Suppressor macrophage treated with lipopolysaccharide for 4 hours (primary cell): Measurements from ENCODE around the gene SNCAIP.

Source experiments
- DNase-seq: peaks from one replicate; pipeline ENCODE4 v3.0.0-alpha.2; 2020

Gene SNCAIP

DNA sequence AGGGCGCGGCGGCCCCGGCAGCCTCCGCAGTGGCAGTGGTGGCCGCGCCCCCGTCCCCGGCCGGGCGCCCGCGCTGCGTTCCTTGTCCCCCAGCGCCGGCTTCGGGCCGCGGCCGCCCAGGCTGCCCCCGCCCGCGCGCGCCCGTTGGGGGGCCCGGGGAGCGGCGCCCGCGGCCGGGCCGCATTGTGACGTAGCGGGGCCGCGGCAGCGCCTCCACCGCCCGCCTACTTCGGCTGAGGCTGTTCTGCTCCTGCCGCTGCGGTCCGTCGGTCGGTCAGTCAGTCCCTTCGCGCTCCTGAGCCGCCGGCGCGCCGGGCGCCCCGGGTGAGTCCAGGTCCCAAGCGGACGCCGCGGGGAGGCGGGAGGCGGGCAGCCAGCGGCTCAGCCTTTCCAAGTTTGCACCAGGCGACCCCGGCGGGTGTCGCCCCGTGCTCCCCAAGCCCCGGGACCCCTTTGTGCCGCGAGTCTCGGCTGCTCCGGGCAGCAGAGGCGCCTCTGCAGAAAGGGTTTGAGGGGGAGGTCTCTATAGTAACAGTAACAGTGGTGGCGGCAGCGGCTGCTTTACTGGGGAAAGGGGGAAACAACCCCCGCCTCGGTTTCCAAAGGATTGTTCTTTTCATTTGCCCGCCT is at the start of gene SNCAIP:
Gene SNCAIP (plus strand): TSS at position 277 of the 630 bp plus-strand sequence. CDS start 78,898 bp downstream, outside the sequence.
- peak; percentile 2 for DNase-seq

DNA sequence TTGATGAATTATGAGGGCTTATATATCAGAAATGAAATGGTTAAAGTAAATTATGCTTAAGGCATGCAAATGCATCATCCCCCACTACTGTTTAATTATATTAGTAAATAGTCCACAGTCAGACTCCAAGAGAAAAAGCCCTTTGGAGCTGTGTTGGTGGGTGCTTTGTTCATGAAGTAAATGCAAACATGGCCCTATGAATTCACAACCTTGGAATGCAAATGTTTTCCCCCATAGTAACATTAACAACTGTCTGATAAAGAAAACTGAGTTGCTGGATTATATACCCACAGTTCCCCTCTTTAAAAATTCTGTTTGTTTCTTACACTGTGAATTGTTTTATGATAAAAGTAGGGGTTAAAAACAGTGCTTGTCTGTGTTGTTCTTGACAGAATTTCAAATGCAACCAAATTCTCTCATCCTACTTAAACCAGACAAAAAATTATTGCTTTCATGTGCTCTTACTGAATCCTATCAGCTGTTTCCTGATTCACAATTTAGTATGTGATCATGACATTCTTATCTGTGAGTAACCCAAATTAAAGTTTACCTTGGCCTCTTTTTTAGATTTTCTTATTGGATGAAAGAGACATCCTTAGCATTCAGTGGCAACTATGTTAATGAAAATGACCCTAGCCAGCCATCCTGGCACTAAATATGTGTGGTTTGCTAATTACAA is 48.5 kb upstream of the SNCAIP start:
- no peak for DNase-seq

DNA sequence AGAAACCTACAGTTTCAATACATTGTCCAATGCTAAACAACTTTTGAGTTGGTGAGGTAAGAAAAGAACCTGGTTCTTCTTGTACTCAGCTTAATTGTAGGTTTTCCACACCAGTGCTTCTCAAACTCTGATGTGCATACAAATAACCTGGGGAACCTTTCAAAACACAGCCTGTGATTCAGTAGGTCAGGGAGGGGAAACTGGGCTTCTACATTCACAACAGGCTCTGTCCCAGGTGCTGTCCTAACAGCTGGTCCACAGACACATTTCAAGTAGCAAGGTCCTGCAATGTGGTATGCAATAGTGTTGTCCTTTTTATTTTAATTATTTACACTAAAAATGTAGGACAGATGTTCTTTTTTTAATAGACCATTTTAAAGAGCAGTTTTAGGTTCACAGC is 47.4 kb upstream of the SNCAIP start:
- no peak for DNase-seq

DNA sequence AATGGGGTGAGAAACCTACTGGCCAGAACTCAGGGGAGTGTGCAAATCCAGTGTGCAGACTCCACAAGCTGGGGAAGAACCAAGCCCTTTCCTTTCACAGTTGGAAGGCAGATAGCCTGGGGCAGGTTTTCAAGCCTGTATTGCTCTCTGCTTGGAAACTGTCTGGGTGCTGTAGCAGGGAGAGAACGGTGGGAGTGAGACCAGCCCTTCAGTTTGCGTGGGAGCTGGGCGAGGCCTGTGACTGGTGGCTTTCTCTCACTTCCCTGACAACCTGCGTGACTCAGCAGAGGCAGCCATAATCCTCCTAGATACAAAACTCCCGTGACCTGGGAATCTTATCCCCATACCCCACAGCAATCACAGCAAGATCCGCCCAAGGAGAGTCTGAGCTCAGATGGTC is 44.9 kb upstream of the SNCAIP start:
- no peak for DNase-seq

DNA sequence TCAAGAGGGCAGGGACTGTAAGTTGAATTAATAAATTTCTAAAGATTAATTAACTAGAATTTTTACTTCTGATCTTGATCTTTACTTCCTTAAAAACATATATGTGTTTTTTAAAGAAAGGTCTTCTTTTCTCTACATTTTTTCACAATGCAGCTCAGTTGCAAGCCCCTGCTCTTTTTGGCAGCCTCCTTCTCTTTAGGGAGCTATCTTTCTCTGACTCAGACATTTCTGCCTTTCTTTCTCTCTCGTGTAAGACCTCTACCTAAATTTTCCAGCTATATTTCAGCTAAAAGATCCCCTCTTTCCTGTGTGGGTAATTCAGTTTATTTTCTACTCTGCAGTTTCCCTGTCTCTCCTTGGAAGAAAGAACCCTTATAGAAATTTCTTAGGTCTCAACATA is 38.3 kb upstream of the SNCAIP start:
- no peak for DNase-seq

DNA sequence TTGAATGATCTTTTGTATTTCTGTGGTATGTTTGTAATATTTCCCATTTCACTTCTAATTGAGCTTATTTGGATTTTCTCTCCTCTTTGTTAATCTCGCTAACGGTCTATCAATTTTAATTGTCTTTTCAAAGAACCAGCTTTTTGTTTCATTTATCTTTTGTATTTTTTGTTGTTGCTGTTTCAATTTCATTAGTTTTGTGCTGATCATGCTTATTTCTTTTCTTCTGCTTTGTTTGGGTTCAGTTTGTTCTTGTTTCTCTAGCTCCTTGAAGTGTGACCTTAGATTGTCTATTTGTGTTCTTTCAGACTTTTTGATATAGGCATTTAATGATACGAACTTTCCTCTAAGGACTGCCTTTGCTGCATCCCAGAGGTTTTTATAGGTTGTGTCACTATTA is 28.4 kb upstream of the SNCAIP start:
- DNase-seq, result no peak

DNA sequence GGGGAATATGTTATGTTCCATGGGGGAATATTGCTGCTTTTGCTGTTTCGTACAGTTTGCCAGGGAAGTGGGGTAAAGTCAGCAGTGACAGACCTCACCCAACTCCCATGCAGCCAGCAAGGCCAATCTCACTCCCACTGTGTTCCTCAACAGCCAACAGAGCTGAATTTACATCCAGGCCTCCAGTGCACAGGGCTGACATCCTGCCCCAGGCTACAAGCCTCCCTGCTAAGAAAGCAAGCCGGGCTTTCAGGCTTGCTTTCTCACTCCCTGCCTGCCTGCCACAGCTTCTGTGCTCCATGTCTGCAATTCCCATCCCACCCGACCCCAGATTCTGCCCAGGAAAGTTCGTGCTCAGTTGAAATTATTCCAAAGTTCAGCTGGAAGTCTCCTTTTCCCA is 25.5 kb upstream of the SNCAIP start:
- no peak for DNase-seq

DNA sequence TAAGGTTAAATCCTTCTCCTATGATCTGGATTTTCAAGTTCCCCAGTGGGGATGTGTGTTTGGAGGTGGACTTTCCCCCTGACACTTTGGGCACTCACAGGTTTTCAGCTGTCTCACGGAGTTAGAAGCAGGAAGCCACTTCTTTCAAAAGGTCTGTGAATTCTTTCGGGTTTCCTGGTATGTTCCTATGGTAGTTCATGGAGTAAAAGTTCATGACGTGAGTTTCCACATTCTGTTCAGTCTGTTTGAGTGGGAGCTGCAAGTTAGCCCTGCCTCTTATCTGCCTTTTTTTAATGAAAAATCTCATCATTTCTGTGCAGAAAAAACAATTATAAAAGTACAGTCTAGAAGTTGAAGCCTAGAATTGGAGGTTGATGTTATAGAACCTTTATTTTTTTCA is 24.9 kb upstream of the SNCAIP start:
- DNase-seq, result no peak

DNA sequence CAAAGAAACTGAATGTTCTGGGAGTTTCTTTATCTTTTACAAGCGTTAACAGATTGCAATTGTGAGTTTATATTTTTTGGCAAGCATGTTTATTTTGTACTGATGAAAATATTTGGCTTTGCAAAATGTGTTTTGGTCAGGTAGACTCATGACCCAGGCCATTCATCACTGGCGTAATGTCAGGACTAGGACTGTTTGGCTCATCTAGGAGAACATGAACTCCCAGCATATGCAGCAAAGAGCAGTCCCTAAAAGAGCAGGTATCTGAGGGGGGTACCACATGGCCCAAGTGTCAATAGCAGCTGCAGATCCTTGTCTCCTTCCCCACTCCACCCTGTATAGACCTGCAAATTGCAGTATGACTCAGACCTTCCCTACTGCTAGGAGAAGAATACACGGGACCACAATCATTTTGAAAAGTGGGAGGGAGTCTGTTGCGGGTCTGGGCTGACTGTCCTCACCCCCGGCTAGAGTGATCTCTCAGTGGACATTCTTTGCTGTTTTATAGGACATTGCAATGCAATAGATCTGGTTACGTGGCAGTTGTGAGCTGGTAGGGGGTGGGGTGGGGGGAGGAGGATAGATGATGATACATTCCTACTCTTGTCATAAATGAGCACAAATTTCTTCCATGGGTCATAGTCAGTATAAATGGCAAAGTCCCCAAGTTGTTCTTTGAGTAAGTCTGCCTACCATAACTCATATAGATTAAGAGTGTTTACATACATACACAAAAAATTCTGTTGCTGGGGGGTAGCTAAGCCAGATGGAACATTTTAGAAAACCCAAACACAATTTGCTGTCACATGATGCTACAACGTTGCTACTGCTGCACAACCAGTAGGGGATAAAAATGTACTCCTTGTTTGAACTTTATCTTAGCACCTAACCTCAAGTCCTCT is 20.8 kb upstream of the SNCAIP start:
- DNase-seq, result no peak

DNA sequence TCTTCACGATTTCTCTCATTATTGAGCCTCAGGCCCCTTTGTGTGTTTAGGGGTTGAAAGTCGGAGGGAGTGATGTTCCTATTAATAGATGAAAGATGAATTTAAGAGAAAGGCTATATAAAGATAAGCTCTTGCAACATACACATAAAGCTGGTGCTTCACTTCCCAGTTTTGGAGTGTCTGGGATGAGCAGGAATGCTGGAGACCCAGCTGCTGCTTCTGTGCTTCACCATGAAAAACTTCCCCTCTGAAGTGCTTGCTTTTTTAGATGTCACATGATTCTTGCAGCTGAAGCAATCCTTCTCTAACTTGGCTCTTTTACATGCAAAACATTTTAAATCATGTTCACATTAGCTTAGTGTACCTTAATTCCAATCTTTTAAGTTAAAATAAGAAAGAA is 19.7 kb upstream of the SNCAIP start:
- no peak for DNase-seq

DNA sequence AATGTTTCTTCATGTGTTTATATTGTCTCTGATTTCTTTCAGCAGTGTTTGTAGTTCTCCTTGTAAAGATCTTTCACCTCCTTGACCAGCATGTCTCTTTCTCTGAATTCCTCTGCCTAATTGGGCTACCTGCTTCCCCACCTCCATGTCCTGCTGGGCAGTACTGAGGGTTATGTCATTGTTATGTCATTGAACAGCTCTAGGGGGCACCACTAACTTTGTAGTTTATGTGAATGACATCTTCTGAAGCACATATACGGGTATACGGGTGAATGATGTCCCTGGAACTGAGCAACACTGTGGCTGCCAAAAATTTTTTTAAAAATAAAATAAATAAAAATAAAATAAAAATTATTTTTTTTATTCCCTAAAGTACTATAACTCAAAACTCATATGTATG is 16.9 kb upstream of the SNCAIP start:
- no peak for DNase-seq

DNA sequence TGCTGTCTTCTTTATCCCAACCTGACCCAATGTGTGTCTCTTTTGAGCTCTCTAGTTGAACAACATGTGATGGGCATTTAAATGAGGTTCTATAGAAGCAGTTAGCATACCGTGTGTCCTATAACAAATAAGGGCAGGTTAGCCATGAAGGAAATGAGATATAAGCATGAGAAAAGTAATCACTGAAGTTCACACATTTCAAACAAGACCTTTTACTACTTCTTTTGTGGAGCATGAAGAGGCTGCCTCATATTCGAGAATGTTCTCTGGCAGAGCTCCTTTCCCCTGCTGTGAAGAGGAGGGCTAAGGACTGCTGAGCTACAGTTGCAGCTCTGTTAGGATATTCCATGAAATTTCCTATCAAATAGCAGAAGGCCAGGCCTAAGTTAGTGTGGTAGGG is 15.2 kb upstream of the SNCAIP start:
- no peak for DNase-seq

DNA sequence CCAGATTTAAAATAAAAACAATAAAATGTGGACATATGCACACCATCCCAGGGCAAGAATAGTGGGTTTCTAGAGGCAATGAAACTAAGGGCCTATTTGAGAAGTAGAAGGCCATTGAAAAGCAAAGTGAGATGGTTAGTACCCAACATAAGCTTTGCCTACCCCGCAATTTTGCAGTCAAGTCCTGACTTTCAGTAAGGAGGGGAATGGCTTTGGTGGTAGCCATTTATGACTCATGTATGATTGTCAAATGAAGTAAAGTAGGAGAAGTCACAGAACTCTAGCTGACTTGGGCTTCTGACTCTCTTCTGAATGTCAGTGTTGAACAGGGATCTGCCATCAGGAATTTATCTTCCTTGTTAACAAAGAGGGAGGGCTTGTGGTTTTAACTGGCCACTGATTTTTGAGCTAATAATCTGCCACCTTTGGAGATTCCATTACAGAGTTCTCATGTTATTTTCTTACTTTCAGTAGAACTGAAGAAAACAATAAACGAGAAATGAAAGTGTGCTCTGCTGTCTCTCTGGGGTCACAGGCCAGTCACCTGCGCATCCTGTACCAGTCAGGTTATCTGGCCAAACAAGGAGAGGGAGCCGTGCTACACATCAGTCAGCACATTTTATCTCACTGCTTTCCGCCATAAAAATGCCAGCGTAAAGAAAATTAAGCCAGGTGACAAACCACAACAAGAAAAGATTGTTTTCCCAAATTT is 14.3 kb upstream of the SNCAIP start:
- DNase-seq, result no peak

DNA sequence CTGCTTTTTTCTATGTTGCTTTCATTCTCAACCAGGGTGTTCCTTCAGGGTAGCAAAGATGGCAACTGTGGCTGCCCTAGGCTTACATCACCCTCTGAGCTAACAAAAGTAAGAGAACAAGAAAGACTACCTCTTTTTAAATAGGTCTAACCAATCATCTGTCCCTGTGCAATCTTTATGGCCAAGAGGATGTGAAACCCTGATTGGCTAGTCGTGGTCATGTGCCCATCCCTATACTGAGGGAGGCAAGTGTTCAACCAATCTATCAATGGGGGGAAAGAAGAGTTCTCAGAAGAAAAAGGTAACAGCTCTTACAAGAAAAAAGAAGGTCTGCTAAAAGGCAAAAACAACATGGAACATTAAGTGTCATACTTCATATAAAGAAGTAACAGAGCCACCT is 11.7 kb upstream of the SNCAIP start:
- no peak for DNase-seq

DNA sequence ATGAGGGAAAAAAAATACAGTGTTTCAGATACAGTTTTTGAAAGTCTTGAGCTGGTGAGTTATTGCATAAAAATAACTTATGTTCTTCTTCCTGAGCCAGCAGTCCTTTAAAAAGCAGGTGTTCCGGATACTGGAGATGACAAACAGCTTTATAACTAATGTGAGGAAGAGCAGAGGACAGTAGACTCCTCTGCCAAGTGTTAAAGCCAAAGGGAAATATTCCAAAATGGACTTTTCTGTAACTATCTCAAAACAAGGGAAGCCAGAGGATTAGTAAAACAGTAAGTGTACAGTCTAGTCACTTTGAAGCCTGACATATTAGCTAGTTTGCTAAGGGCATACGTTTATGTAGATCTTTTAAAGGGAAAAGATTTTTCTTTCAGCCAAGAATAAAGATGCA is 11.0 kb upstream of the SNCAIP start:
- DNase-seq, result no peak

DNA sequence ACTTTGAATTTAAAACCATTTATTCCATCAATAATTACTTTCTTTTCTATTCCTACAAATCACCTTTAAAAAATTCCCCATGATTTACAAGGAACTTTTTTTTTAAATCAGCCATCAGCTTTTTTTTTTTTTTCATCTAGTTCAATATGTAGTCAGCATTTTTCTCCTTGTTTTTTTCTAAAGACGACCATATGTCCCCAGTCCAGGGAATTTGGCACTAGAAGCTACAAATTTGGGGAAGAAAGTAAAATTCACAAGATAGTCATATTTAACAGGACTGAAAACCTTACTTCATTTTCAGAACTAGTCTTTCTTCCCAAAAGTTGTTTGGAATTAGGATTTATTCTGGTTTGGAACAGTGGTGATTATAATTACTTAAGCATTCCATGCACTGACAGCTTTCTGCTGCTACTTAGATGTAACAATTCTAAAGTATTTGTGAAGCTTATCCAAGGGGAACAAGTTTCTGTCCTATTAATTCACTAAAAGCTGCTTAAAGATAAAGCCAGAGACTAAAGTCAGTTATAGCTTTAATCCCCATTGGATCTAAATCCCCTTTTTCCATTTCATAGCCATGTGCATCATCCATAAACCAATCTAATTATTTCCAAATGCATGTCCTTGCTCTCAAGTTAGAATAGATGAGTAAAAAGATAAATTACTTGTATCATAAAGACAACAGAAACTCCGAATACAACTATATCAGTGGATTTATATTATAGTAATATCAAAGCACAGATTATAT is 7.4 kb upstream of the SNCAIP start:
- no peak for DNase-seq

DNA sequence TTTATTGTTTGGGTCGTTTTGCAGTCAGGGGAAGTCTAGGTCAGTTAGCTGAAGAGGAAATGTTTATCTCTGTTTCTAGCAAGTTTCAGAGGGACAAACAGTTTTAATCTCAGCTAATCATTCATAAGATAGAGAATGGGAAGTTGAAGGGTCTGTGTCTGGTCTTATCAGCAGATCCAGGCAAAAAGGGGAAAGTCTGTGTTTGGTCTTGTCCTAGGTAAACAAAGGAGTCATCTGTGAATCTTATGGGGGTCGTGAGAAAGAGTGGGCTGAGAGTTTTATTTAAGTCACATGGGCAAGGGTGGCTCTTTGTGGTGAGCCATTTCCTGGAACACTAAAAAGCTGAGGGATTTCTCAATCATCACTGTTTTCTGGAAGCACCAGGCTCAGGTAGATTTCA is 5.6 kb upstream of the SNCAIP start:
- no peak for DNase-seq

DNA sequence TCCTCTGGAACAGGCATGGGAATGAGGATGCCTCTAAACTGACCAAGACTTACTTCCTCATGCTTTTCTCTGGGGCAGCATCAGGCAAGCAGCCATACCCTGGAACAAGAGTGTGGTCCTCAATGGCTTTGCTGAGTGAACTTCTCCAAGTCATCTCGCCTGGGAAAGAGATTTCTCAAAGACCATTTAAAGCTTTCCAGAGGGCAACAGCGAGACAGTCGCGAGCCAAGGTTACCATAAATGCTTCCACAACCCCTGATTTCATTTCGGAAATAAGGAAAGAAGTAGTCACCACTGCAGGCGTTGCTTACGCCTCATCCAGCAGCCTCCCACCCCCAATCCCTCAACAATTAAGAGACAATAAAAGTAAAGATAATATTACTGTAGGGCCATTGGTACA is 1.1 kb upstream of the SNCAIP start:
- no peak for DNase-seq

DNA sequence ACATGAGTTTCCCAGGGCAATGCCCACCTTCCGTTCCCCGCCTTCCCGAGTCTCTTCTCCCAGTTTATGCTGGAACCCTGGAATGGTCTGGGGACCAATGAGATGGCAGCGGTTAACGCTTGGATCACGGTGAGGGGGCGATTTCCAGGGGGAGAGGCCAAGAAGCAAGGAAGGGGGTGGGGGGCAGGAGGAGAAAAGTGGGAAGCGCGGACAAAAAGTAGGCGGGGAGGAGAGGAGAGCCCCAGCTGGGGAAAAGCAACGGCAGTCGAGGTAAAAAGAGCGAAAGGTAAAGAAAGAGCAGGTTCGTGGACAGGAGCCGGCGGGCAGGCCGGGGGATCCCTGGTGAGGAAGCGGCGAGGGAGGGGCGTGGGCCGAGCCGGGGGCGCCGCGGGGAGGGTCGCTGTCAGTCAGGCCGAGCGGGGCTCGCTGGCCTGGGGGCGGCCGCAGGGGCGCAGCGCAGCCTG is 508 bp upstream of the SNCAIP start:
- DNase-seq, result no peak

DNA sequence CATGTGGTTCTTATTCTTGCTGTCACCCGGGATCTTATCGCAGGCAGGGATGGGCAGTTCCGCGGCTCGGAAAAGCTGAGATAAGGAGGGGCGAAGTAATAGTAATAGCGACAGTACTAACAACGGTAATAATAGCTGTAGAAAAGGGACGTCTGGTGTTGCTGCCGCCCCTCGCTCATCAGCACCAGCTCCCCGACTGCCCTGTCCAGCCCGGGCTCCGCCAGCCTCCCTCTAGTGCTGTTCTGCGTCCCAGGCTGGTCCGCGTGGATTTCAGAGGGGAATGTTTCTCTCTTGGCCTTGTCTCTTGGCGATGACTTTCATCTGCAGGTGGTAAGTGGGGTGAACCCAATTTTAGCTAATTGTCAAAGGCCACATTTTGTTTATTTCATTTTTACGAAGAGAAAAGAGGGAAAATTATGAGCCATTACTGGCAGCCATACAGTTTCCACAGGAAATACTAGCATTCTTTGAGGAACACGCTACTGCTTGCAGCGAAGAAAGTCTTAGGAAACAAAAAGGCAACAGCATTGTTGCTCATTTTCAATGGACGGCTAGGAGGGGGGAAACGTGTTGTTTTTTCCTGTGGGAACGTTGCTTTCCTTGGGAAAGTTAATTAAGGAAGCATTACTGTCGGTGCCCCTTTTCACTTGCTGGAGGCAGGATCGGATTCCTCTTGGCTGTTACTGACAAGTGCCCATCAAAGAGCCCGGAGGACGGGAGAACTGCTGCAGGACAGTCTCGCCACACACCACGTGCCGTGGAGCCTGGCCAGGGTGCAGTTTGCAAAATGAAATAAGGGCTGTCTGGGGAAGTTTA is 762 bp downstream of the SNCAIP start:
- DNase-seq, result no peak

DNA sequence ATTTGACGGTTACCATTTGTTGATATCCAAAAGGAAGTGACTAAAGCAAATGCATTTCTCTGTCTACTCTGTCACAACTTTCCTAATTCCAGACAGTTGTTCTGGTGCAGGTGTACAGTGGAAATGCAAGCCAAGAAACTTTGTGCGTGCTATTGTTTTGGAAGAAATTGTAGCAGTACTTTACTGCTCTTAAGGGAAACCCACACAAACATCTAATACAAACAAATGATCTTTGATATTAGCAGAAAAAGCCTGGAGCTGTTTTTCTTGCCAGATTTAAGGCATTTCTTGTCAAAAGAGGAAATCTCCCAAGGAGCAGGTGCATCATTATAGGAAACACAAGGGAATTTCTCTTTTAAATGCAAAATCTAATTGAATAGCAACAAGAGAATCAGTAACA is 2.0 kb downstream of the SNCAIP start:
- DNase-seq, result no peak

DNA sequence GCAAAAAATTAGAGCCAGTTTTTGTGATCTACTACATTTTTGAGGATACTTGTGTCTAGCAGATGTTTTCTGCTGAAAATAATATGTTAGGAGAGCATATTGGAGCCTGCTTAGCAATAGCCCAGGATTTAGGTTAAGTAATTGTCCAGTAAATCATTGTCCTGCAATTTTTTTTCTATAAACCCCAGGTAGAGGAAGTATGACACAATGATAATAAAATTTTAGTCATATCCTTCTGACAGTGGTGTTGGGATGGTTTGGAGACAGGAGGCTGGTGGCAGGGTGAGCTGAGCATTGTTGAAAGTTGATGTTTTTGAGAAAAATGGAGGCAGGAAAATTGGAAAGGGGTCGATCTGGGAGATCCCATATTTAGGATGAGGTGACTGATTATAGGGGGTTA is 3.5 kb downstream of the SNCAIP start:
- DNase-seq, result no peak
